Esophagus muscularis mucosa (tissue), 4 donors: Measurements from ENCODE around the gene PTGES. TPM values are rescaled to one million over a fixed set of nuclear protein-coding genes. Genes with fewer than 3 reads are reported as not detected.

Experiments used
- DNase-seq: peaks from one replicate; pipeline ENCODE4 v3.0.0-alpha.2; 2017; ENCODE audit errors: extremely low spot score
- H3K27ac ChIP-seq, 4 donors: fragments of 200-600 bp; sonication (generic); replicated peaks in 1 of 4; 1 replicate in 3 of 4; 2 replicates in 1 of 4; pipeline ENCODE4 v1.5.1; 2016 to 2019; ENCODE audit warnings: mild to moderate bottlenecking in 1 of 4
- H3K27me3 ChIP-seq, 4 donors: fragments of 200-600 bp; sonication (generic); one replicate each; pipeline versions ENCODE4 v1.5.1 to v1.6.0; 2016 to 2019
- H3K36me3 ChIP-seq, 4 donors: fragments of 200-600 bp; sonication (generic); one replicate each; pipeline ENCODE4 v1.5.1; 2016 to 2019
- H3K4me1 ChIP-seq, 4 donors: fragments of 200-600 bp; sonication (generic); one replicate each; pipeline ENCODE4 v1.5.1; 2016 to 2019
- H3K4me3 ChIP-seq, 4 donors: fragments of 200-600 bp; sonication (generic); 1 replicate in 2 of 4; 2 replicates in 2 of 4; pipeline ENCODE4 v1.5.1; 2016 to 2019; ENCODE audit warnings: mild to moderate bottlenecking in 4 of 4, moderate library complexity in 1 of 4
- H3K9me3 ChIP-seq, 4 donors: fragments of 200-600 bp; sonication (generic); 1 replicate in 3 of 4; 2 replicates in 1 of 4; pipeline ENCODE4 v1.5.1; 2016 to 2019
- CTCF ChIP-seq, 3 experiments: fragments of 200-600 bp in 2 of 3; fragments of 450-650 bp in 1 of 3; sonication (generic) in 2 of 3; IDR thresholded peaks; one replicate each; pipeline ENCODE4 v1.5.1; 2017 to 2019; ENCODE audit warnings: antibody characterized with exemption in 3 of 3, mild to moderate bottlenecking in 2 of 3, moderate library complexity in 1 of 3
- EP300 ChIP-seq: sonication (generic); formaldehyde crosslinking; IDR thresholded peaks from one replicate; pipeline ENCODE4 v1.6.1; 2017; ENCODE audit warnings: antibody characterized with exemption
- POLR2A ChIP-seq: fragments of 450-650 bp; IDR thresholded peaks from one replicate; pipeline ENCODE4 v1.6.1; 2017; ENCODE audit warnings: antibody characterized with exemption, moderate library complexity, mild to moderate bottlenecking, low read depth
- POLR2AphosphoS5 ChIP-seq, 2 donors: sonication (generic); formaldehyde crosslinking; IDR thresholded peaks; one replicate each; pipeline ENCODE4 v1.6.1; 2017; ENCODE audit warnings: antibody characterized with exemption in 2 of 2
- WGBS: methylation state at CpG from one replicate; pipeline ENCODE4 v1.1.5; 2018; 5-methylcytosine and 5-hydroxymethylcytosine counted together
- intact Hi-C: fragments of 100-400 bp; cut with DNase I; formaldehyde crosslinking; loops from one replicate; pipeline ENCODE4 v1.15.1; 2023
- total RNA-seq, 4 donors: library from RNA; depleted of rRNA; stranded (reverse); fragments of >200 nt; gene quantifications; one replicate each; pipeline versions ENCODE4 v1.1.0 to v1.2.1, GENCODE V29; 2016

The PTGES gene
- total RNA-seq, 4 donors from 2014 or later = 1.7 to 4.6 (median 4.3) TPM

GRCh38 chr9:129759319-129759718 is 6.5 kb upstream of the PTGES start:
- intact Hi-C loops = no loop called here

GRCh38 chr9:129757045-129757444 is 4.2 kb upstream of the PTGES start:
- intact Hi-C loops = no loop called here
- TF ChIP-seq POLR2A = no peak
- no peak for TF ChIP-seq EP300
- no peak for TF ChIP-seq CTCF (IDR thresholded peaks at IDR 0.05)
- no peak for TF ChIP-seq POLR2AphosphoS5 (IDR thresholded peaks at IDR 0.05)
- WGBS = 79% methylated on average over 9 of the region's 9 CpGs

More at GRCh38 chr9:129759319-129759718, 6.5 kb upstream of the PTGES start:
- no peak for DNase-seq
- Histone ChIP-seq H3K27ac (no peak overlapping the region), H3K4me1 (peaks cover 4 to 28% (median 19%) of the 10 kb centered on the region in 4 donors), H3K36me3 (no peaks in the 10 kb centered on the region), H3K9me3 (no peaks in the 10 kb centered on the region), H3K27me3 (peaks cover 0 to 4% (median 0%) of the 10 kb centered on the region in 4 donors), H3K4me3 (no peak overlapping the region)
- TF ChIP-seq CTCF (IDR thresholded peaks at IDR 0.05) (no peak), POLR2AphosphoS5 (IDR thresholded peaks at IDR 0.05) (no peak), POLR2A (no peak), EP300 (no peak)
- 79% methylated on average over 4 of the region's 4 CpGs for WGBS

GRCh38 chr9:129756191-129756590 is 3.3 kb upstream of the PTGES start:
- DNase-seq = no peak
- Histone ChIP-seq H3K9me3 (no peaks in the 10 kb centered on the region), H3K4me3 (no peak overlapping the region), H3K27me3 (peaks cover 0 to 10% (median 0%) of the 10 kb centered on the region in 4 donors), H3K27ac (no peak overlapping the region), H3K36me3 (no peaks in the 10 kb centered on the region), H3K4me1 (peaks cover 16 to 25% (median 22%) of the 10 kb centered on the region in 4 donors)
- WGBS = 95% methylated on average over 6 of the region's 6 CpGs
- TF ChIP-seq POLR2AphosphoS5 (IDR thresholded peaks at IDR 0.05) = no peak
- TF ChIP-seq POLR2A = no peak
- no peak for TF ChIP-seq CTCF (IDR thresholded peaks at IDR 0.05)
- TF ChIP-seq EP300 = no peak
- intact Hi-C loops = no loop called here

More at GRCh38 chr9:129757045-129757444, 4.2 kb upstream of the PTGES start:
- no peak overlapping the region for H3K4me3 ChIP-seq
- no peak for DNase-seq
- H3K36me3 ChIP-seq = no peaks in the 10 kb centered on the region
- H3K4me1 ChIP-seq = peaks cover 15 to 25% (median 24%) of the 10 kb centered on the region in 4 donors
- H3K27me3 ChIP-seq = peaks cover 0 to 4% (median 0%) of the 10 kb centered on the region in 4 donors
- H3K9me3 ChIP-seq = no peaks in the 10 kb centered on the region
- no peak overlapping the region for H3K27ac ChIP-seq

- Histone ChIP-seq H3K9me3 (no peaks in the 10 kb centered on the region), H3K4me1 (peaks cover 16 to 25% (median 19%) of the 10 kb centered on the region in 4 donors), H3K27ac (no peak overlapping the region), H3K27me3 (peaks cover 0 to 20% (median 0%) of the 10 kb centered on the region in 4 donors), H3K4me3 (no peak overlapping the region), H3K36me3 (no peaks in the 10 kb centered on the region)
- no peak for DNase-seq
- intact Hi-C loops = no loop called here
- no peak for TF ChIP-seq EP300
- no peak for TF ChIP-seq POLR2A
- no peak for TF ChIP-seq POLR2AphosphoS5 (IDR thresholded peaks at IDR 0.05)
- TF ChIP-seq CTCF (IDR thresholded peaks at IDR 0.05) = no peak
- WGBS = 96% methylated on average over 4 of the region's 5 CpGs
Measured at GRCh38 chr9:129755151-129755550, 2.3 kb upstream of the PTGES start.
